ENCODE measurements around the gene ZNF580.

Gene ZNF580

GRCh38 chr19:55660991-55661390 is 20.2 kb downstream of the ZNF580 start:
- DNase-seq (ENCODE audit: low spot score), result no peak

- DNase-seq (ENCODE audit: low spot score), result no peak
Measured at GRCh38 chr19:55661826-55662225, 21.0 kb downstream of the ZNF580 start.

DNA sequence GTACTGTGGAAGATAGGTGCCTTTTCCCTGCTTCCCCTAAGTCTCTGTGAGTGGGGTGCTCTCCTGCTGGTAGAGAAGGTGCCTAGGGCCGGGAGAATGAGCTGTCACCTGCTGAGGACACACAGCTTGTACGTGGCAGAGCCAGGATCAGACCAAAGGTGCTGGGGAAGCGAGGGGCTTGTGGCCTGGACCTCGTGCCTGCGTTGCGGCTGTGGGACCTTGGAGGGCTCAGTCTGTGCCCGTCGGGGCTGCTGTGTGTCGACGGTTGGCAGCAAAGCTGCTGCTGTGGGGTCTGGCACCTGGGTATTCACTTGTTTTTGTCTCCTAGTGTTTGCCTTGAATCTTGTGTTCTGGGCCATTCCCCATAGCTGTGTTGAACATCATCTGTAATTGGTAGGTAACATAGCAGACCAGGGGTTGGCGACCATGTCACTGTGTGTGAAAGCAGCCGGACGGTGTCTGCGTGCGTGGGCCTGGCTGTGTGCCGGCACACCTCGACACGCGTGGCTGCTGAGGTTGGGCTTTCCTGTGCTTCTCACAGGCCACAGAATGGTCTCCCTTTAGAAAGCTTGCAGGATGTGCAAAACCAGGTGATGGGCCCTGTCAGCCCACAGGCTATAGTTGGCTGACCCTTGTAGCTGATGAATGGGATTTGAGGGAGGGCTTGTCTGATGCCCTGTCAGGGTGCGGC is 23.2 kb downstream of the ZNF580 start:
- DNase-seq (ENCODE audit: low spot score), result no peak

GRCh38 chr19:55666343-55667005 is 25.7 kb downstream of the ZNF580 start:
- no peak for DNase-seq (ENCODE audit: low spot score)

GRCh38 chr19:55667006-55667381 is 26.2 kb downstream of the ZNF580 start:
- no peak for DNase-seq (ENCODE audit: low spot score)

- no peak for DNase-seq (ENCODE audit: low spot score)
Measured at GRCh38 chr19:55667511-55667910, 26.7 kb downstream of the ZNF580 start.

- DNase-seq (ENCODE audit: low spot score), result no peak
Measured at GRCh38 chr19:55667958-55668357, 27.2 kb downstream of the ZNF580 start.

- no peak for DNase-seq (ENCODE audit: low spot score)
Measured at GRCh38 chr19:55668603-55669348, 28.0 kb downstream of the ZNF580 start.

DNA sequence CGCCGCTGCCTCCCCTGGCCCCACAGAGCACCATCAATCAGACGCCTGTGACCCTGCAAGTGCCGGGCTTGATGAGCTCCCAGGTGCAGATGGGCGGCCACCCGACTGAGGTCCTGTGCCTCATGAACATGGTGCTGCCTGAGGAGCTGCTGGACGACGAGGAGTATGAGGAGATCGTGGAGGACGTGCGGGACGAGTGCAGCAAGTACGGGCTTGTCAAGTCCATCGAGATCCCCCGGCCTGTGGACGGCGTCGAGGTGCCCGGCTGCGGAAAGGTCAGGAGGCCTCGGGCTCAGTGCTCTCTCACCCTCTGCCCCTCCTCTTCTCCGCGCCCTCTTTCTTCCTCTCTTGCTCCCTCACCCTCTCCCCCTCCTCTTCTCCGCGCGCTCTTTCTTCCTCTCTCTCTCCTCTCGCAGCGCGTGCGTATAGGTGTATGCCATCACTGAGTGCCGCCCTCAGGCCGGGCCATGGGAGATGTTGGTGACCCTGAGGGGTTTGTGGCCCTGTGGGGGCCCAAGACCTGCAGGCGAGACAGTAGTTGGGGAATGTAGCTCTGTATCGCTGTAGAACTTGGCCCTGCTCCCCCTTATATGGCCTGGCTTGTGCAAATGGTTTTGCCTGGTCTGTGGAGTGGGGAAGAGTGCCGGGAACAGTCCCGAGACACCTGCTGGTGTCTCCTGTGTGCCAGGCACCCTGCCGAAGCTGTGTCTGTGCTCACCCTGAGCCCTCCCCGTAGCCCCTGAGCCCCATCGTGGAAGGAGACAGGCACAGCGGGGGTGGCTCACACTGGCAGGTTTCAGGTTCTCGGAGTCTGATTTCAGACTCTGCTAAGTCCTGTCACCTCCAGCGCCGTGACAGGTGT is 28.8 kb downstream of the ZNF580 start:
- no peak for DNase-seq (ENCODE audit: low spot score)

DNA sequence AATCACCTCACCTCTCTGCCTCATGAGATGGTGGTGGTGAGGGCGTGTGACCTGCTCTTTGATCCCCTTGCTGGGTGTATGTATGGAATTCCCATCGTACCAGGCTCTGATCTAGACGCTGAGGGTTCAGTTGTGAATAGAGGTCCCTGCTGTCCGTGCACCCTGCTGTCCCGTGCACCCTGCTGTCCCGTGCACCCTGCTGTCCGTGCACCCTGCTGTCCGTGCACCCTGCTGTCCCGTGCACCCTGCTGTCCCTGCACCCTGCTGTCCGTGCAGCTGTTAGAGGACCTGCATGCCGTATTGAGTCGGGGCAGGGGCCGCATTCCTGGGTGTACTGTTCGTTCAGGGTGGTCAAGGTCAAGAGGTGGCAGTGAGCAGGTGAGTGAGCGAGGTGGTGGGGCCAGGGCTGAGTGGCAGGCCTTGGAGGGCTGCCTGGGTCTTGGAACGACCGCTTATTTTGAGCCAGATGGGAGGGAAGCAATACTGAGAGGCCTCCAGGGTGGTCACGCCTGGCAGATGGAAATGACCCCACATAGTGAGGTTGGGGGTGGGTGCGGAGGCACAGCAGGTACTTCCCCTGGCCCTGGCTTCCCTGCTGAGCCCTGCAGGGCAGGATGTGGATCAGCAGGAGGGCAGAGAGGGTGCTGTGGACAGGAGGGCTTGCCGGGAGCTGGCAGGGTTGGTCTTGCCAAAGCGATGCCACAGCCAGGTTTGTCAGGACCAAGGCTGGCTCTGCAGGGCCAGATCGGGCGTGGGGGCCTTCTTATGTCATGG is 29.7 kb downstream of the ZNF580 start:
- DNase-seq (ENCODE audit: low spot score), result no peak

GRCh38 chr19:55671054-55671378 is 30.2 kb downstream of the ZNF580 start:
- DNase-seq (ENCODE audit: low spot score), result no peak

- no peak for DNase-seq (ENCODE audit: low spot score)
Measured at GRCh38 chr19:55672418-55672817, 31.6 kb downstream of the ZNF580 start.

DNA sequence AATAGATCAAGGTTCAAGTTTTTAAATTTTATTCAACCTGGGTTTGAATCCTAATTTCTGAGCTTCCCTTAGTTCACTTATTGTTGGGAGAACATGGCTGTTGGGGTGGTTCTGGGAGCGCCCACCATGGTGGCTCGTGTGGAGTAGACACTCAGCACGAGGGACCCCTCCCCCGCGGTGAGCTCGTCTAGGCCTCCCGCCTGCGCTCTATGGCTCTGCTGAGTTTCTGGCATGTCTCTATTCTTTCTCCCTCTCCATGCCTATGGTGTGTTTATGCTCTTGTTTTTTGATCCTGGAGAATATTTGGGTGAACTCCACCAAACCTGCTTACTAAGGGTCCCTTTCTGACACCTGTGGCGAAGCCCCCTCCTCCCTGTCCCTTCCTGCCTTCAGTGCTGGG is 32.7 kb downstream of the ZNF580 start:
- no peak for DNase-seq (ENCODE audit: low spot score)

DNA sequence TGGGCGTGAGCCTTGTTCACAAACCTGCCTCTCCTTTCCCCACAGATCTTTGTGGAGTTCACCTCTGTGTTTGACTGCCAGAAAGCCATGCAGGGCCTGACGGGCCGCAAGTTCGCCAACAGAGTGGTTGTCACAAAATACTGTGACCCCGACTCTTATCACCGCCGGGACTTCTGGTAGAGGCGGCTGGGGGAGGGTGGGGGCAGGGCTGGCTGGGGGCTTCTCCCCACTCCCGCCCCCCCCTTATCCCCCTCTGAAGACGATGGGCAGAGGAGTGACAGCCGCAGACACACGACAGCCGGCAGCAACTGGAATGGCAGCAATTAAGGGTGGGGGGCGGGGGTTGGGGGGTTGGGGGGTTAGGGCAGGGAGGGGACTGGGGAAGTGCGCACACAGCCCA is 33.1 kb downstream of the ZNF580 start:
- DNase-seq (ENCODE audit: low spot score), result no peak

DNA sequence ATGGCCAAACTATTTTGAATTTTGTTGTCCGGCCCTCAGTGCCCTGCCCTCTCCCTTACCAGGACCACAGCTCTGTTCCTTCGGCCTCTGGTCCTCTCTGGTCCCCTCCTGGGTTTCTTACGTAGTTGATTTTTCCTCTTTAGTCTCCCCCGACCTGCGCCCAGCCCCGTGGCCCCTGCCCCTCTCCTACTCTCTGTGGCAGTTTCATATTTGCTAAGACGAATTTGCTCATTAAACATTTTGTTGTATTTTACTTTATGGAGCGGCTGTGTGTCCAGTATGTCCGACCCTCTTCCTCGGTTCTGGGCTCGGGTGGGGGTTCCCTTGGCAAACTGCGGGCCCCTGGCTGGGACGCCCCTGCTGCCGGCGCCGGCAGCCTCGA is 33.6 kb downstream of the ZNF580 start:
- no peak for DNase-seq (ENCODE audit: low spot score)

GRCh38 chr19:55674841-55675660 is 34.2 kb downstream of the ZNF580 start, which contains the start of gene EPN1:
EPN1 (plus strand) TSS chr19:55675226; CDS start chr19:55678628, 3,402 bp downstream.
- peak; percentile 96 for DNase-seq (ENCODE audit: low spot score)

GRCh38 chr19:55675661-55676354 is 35.0 kb downstream of the ZNF580 start:
- no peak for DNase-seq (ENCODE audit: low spot score)

DNA sequence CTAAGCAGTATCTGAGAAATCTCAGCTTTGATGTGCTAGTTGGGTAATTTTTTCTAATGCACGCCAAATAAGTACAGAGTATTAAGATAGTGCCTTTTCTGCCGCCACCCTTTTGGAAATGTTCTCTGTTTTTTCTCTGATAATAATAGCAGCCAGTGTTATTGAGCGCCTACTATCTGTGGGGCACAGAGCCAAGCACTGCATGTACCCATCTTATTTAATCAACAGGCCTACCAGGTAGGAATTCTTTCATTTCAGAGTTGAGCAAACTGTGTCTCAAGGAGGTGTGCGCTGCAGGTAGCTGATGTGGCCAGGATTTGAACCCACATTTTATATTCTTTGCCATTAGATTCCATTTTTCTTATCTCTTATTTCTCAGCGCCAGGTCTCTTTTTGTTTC is 35.6 kb downstream of the ZNF580 start:
- DNase-seq (ENCODE audit: low spot score), result no peak

GRCh38 chr19:55676889-55677505 is 36.2 kb downstream of the ZNF580 start:
- DNase-seq (ENCODE audit: low spot score), result no peak
